GM12801 (cell line): Measurements from ENCODE around the gene MKRN2.

ENCODE experiments used
- CTCF ChIP-seq: IDR thresholded peaks from one replicate; pipeline ENCODE4 v1.5.1; 2011; ENCODE audit warnings: control low read depth; ENCODE audit not compliant: insufficient read length; ENCODE audit errors: extremely low read depth

The MKRN2 gene

DNA sequence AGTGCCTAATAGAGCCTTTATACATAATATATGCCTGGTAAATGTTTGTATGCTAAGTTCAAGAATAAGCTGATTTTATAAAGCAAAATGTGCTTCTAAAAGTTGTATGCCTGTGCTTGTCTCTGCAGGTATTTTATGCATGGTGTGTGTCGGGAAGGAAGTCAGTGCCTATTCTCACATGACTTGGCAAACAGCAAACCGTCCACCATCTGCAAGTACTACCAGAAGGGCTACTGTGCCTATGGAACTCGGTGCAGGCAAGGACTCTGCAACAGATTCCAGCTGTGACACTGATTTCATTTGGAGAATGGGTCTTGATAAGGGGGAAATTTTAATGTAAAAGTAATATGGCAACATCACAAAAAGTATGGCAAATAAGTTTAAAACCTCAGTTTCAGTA lies 11.9 kb downstream of the MKRN2 start:
- TF ChIP-seq CTCF = no peak

DNA sequence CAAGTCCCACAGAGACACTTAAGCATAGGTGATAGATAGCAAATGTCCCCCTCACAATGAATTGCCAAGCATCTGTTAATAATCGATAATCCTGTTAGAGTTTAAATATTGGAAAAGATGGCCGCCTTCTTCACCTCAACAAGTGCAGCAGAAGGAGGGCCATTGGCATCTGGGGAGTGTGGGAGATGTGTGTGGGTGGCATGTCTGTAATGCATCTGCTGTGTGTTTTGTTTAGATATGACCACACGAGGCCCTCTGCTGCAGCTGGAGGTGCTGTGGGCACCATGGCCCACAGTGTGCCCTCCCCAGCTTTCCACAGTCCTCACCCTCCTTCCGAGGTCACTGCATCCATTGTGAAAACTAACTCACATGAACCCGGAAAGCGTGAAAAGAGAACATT lies 12.9 kb downstream of the MKRN2 start:
- TF ChIP-seq CTCF = no peak

GRCh38 chr3:12571986-12572385 lies 15.1 kb downstream of the MKRN2 start:
- TF ChIP-seq CTCF = no peak

- no peak for TF ChIP-seq CTCF
These were observed 17.2 kb downstream of the MKRN2 start for GRCh38 chr3:12574131-12574530.

DNA sequence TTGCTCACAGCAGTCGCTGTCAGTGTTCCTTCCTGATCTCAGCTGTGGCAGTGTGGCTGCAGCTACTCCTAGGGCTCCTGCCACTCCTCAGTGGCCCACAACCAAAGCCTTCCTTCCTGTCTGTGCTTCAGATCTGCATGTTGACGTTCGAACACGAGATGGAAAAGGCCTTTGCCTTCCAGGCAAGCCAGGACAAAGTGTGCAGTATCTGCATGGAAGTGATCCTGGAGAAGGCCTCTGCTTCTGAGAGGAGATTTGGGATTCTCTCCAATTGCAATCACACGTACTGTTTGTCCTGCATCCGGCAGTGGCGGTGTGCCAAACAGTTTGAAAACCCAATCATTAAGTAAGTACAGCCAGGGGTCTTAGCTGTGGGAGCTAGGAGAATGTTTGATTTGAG lies 17.8 kb downstream of the MKRN2 start:
- no peak for TF ChIP-seq CTCF

DNA sequence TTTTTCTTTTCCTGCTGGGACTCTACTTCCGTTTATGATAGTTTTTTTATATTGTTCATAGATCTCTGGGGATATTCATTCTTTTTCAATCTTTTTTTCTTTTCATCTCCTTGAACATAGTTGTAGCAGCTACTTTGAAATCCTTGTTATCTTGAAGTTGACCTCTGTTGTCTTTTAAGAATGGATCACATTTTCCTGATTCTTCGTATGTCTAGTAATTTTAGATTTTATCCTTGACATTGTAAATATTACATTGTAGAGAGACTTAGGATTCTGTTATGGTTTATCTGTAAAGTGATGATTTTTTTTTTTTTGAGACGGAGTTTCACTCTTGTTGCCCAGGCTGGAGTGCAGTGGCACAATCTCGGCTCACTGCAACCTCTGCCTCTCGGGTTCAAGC lies 20.5 kb downstream of the MKRN2 start:
- TF ChIP-seq CTCF = no peak

GRCh38 chr3:12578742-12579141 lies 21.9 kb downstream of the MKRN2 start:
- TF ChIP-seq CTCF = no peak

DNA sequence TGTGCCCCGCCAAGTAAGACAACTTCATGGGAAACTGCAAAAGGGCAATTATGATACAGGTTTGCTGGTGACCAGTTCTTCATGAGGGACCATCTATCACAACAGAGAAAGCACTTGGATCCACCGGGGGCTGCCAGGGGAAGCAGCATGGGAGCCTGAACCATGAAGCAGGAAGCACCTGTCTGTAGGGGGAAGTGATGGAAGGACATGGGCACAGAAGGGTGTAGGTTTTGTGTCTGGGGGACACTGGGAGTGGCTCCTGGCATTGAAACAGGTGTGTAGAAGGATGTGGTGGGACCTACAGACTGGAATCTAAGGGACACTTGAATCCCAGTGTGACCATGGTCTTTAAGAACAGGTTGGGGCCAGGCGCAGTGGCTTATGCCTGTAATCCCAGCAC lies 22.6 kb downstream of the MKRN2 start:
- TF ChIP-seq CTCF = no peak
